HG02938 (cell line): ENCODE results near the gene KIF5B.
"Not testable (repeated sequence)": the region's sequence is repeated elsewhere in the genome, so short reads cannot be mapped to it uniquely, and the experiment has no call there.

Experiments used
- ATAC-seq: cut with Tn5 transposase; IDR thresholded peaks from one replicate; pipeline ENCODE4 v1.9.1; 2021; ENCODE audit warnings: mild to moderate bottlenecking, moderate library complexity; ENCODE audit not compliant: unreplicated experiment

Gene KIF5B

DNA sequence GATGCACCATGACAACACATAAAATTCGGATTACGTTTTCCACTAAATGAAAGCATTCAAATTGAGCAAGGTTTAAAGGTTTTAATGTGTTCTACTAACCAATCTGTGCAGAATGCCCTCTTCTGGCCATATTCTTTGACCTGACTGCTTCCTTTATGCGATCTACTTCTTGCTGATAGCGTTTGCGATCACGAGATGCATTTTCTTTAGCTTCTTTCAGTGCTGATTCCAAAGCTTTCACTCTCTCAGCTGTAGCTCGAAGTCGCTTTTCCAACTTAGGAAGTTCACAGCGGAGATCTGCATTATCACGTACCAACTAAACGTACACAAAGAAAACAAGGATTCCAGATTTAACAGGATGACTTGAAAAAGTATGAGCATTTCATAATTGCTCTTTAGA is 39.2 kb downstream of the KIF5B start:
- ATAC-seq = no peak

DNA sequence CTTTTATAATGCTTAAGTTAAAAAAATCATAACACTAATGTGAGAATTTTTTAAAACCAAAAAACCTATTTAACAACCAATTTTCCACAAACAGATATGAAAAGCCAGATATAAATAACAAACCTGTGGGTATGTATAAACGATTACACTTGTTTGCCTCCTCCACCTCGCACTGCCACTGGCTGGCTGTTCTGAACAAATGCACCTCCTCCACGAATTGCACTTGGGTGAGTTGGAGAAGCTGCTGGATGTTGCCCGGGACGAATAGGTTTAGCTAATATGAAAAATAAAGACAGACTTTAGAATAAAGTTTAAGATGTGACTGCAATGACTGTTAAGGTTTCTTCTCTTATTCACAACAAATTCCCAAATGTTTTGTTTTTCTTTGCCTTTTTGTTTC is 40.8 kb downstream of the KIF5B start:
- no peak for ATAC-seq

DNA sequence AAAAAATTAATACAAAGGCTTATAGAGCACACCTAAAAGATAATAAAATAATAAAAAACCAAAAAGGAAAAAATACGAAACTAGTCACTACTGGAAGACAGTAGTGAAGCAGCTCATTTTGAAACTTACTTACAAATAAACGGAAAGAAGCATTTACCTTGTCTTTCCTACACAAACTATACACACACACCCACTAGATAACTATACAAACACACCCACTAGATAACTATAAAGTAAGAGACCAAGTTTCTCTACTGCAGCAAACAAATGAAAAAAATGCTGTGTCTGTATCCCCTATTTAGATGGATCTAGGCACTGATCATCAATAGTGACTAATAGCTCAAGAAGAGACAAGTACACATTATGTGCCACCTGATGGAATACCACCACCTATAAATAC is 49.2 kb downstream of the KIF5B start:
- ATAC-seq = no peak

DNA sequence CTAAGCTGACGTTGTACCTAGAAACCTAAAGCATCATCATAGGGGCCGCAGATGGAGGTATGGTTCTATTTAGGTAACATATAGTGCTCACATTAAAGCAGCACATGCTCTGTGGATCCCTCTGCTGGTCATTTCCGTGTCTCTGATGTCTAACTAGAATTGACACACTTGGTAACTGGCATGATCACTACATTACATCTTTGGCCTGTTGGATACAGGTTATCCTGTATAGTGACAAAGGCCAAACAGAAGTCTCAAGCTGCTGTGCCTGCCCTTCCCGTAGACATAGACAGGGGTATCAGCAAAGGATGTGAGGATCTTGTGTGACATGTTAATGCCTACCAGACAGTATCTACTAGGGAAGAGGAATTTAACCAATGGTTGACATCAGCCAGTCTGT is 51.2 kb downstream of the KIF5B start:
- ATAC-seq = no peak

DNA sequence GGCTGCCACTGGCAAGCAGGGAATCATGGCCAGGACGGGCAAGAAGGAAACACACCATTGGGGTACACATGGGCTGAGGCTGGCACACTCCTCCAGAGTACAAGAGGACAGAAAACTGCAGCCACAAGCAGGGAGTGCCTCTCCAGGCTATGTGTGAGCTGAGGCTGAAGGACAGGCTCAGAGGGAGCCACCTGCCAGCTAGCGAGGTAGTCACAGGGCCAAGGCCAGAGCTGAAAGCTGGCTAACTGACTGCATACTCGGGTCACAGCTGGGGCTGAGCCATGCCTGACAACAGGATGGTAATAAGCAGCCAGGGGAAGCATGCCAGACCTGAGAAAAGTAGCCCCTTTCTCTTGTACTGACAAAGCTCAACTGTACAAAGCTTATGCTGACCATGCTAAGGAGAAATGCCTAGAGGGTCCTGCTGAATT is 52.0 kb downstream of the KIF5B start:
- no peak for ATAC-seq

DNA sequence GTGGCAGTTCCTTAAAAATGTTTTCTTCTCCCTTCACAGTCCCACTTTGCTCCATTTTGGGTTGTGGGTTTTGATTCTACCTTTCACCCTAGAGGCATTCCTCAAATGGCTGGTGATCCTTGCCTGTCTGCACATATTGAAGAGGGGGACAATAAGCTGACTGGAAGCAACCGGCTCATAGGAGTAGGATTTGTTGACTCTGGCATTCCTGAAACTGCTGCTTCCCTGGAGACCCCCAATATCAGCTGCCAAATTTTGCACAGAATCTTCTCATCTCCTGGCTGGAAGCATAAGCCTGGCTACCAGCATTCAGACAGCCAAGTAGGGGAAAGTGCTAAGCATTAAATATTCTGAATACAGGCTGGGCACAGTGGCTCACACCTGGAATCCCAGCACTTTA is 53.7 kb downstream of the KIF5B start:
- no peak for ATAC-seq

DNA sequence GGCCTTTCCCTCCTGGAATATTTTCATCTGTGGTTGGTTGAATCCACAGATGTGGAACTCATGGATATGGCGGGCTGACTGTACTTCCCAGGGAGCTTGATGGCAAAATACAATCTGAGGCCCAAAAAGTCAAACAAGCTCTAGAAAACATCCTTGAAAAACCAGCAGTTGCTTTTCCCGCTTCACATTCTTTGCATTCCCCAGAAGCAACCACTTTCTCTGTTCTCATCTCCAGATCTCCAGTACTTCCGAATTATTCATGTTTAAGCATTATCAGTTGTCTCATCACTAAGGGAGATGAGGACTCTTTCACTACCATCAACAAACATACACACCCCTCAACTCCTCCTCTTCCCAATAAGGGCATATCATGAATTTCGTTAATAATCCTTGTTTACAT is 55.3 kb downstream of the KIF5B start:
- no peak for ATAC-seq

DNA sequence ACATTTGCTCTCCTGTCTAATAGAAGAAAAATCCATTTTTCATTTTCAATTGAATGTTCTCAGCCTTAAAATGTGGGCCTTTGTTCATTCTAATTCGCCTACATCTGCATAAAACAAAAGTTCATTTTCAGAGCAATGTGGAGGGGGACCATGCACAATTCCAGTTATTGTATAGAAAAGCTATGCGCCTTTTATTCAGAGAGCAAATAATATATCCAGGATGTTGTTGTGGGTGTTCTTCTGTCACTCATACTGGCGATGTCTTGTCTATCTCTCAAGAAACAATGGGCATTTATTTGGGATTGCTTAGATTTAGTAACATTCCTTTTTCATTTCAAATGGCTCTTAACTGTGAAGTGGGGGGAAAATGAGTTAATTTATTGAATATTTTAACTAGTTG is 56.4 kb downstream of the KIF5B start:
- ATAC-seq = no peak

DNA sequence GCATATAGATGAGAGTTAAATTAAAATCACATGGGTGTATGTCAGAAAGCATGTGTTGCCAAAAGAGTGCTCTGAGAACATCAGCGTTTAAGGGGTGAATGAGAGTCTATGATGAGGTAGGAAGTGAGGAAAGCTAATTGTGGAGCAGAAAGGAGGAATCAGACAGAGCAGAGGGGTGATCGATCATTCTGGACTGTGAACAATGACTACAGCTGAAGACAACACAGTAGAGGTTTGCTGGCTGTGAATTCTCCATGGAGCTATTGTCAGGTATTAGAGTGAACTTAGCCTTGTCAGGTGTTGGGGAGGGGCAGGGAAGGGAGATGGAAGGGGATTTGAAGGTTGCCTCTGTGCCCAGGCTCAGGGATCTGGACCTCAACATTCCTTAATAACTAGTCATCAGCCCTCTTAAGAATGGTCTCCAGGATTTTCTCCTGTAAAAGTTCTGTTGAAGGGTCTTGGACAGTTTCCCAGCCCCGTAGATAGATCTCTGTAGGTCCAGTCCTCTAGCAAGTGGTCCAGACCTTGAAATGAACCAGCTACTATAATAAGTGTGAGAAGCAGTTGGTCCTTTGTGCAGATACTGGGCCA is 57.1 kb downstream of the KIF5B start:
- ATAC-seq = no peak

DNA sequence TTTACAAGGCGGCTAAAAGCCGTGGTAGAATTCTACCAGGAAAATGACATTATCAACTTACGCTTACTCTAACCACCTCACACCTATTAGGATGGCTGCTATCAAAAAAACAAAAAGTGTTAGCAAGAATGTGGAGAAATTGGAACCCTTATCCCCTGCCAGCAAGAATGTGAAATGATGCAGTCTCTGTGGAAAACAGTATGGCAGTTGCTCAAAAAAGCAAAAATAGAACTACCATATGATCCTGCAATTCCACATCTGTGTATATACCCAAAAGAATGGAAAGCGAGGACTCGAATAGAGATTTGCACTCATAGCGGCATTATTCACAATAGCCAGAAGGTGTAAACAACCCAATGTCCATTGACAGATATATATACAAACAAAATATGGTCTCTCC is 61.3 kb downstream of the KIF5B start:
- no peak for ATAC-seq

DNA sequence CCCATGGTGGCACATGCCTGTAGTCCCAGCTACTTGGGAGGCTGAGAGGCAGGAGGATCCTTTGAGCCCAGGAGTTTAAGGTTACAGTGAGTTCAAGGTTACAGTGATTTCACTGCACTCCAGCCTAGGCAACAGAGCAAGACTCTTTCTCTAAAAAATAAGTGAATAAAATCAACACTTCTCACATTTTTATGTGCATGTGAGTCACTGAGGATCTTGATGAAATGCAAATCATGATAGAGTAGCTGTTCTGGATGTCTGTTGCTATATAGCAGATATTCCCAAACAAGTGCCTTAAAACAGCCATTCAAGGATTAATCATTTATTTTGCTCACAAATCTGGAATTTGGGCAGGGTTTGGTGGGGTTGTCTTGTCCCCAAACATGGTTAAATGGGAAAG is 65.3 kb downstream of the KIF5B start:
- ATAC-seq = no peak

DNA sequence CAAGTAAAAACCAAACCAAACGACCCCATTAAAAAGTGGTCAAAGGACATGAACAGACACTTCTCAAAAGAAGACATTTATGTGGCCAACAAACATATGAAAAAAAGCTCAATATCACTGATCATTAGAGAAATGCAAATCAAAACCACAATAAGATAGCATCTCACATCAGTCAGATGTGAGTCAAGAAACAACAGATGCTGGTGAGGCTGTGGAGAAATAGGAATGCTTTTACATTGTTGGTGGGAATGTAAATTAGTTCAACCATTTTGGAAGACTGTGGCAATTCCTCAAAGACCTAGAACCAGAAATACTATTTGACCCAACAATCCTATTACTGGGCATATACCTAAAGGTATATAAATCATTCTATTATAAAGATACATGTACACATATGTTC is 68.4 kb downstream of the KIF5B start:
- ATAC-seq = not testable (repeated sequence)

DNA sequence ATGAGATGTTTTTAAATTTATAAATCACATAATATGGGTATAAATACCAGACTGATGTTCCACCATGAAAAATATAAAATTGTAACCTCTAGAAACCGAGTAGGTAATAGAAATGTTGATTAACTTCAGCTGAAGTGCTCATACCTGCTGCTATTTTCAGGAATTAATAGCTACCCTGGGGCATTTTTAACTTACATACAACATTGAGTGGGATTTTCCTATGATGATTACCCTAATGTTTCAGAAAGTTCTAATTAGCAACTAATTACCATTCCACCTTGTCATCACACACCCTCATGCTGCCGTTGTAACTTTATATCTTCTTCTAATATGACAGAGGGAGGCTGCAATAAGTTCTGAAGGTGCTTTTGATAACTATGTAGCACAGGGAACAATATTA is 74.1 kb downstream of the KIF5B start:
- ATAC-seq = no peak

DNA sequence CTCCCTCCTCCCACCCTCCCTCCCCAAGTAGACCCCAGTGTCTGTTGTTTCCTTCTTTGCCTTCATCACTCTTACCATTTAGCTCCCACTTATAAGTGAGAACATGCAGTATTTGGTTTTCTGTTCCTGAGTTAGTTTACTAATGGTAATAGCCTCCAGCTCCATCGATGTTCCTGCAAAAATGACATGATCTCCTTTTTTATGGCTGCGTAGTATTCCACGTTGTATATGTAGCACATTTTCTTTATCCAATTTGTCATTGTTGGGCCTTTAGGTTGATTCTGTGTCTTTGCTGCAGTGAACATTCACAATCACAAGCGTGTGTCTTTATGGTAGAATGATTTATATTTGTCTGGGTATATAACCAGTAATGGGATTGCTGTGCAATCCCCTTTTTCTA is 75.8 kb downstream of the KIF5B start:
- no peak for ATAC-seq

DNA sequence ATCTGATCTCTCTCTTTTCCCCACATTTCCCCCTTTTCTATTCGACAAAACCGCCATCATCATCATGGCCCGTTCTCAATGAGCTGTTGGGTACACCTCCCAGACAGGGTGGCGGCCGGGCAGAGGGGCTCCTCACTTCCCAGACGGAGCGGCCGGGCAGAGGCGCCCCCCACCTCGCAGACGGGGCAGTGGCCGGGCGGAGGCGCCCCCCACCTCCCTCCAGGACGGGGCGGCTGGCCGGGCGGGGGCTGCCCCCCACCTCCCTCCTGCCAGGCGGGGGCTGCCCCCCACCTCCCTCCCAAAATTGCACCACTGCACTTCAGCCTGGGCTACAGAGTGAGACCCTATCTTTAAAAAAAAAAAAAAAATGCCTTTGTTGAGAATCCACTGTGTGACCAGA is 77.2 kb downstream of the KIF5B start:
- ATAC-seq = not testable (repeated sequence)

DNA sequence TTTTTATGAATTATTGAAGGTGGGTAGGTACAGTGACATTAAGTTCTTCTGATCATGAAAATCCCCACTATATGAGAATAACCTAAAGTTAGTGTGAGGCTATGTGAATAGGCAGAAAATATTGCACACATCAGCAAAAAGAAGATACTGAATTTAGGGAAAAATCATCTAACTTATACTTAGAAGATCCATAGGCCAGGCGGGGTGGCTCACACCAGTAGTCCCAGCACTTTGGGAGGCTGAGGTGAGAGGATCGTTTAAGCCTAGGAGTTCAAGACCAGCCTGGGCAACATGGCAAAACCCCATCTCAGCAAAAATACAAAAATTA is 78.1 kb downstream of the KIF5B start:
- no peak for ATAC-seq

DNA sequence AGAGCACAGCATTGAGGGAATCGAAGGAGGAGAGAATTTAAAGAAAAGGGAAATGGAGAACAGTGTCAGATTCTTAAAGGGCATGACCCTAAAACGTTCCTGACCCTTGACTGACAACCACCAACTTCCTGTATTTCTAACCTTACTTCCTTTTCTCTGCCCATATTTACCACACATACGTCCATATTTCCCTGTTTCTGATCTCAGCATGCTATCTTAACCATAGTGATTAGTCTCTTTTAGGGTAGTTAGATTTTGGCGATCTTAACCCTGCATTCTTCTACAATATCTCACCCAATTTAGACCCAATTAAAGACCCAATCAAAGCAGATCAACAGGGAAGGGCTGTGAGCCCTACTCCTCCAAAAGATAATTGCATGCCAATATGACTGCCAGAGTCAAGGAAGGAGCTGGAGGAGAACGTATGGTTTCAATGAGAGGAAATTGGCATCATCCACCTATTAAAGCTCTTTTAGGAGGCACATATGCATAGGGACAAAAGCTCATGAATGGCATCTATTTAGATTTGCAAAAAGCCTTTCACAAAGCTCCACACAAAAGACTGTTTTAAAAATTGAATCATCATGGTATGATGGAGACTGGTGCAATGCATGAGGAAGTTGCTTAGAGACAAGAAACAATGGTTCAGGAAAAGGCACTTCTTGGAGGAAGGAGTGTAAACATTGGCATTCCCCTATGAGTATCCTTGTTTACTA is 78.6 kb downstream of the KIF5B start:
- no peak for ATAC-seq

DNA sequence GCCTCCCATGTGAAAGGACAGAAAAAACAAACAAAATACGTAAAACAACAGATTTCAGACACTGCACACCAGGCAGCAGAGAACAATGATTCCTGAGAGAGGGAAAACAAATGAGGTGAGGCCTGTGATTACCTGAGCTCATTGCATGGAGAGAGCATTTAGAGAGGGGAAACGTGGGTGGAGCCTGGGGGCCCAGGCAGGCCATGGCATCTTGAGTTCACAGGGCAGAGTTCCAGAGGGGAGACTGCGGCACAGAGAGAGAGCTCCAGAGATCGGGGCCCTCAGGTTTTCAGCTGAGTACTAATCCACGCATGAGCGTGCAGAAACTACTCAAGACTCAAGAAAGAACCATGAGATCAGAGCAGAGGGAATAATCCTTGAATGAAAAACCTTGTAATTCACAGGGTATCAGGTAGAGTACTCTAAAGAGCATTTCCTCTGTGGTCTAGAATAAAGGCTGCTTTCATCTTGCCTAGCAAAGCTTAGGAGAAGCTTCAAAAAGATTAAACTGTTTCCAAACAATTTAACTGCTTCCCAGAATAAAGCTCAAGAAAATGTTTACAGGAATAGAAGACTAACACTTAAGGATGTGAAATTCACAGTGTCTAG is 81.0 kb downstream of the KIF5B start:
- ATAC-seq = no peak

DNA sequence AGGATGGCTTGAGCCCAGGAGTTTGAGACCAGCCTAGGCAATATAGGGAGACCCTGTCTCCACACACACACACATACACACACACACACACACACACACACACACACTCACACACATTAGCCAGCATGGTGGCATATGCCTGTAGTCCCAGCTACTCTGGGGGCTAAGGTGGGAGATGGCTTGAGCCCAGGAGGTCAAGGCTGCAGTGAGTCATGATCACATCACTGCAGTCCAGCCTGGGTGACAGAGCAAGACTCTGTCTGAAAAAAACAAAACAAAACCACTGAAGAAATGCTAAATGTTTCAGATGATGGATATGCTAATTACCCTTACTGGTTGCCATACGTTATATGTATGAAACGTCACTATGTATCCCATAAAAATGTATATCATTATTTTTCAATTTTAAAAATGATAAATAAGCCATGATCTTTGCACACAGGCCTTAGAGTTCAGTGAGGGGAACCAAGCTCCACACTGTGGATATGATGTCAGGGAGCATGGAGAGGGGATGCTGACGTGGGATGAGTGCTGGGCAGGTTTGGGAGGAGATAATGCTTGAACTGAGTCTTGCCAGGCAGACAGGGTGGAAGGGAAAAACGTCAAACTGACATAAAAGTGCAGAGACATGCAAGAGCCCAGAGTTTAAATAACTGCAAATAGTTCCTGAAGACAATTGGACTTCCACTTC is 81.6 kb downstream of the KIF5B start:
- ATAC-seq = no peak

DNA sequence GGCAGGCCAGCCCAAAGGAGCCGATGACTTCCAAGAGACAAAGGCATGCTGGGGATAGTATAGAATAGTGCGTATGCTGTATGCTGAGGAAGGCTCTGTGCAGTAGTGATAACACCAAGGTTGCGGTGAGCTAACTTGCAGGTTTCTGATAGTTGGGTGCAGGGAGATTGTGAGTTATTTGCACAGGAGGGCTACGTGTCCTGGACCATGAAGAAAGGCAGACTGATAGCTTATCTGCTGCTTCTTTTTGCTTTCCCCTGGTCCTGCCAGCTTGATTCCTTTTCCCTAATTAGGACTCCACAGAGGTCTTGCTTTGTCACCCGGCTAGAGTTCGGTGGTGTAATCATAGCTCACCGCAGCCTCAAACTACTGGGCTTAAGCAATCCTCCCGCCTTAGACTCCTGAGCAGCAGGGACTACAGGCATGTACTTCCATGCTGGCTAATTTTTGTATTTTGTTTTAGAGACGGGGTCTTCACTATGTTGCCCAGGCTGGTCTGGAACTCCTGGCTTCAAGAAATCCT is 83.6 kb downstream of the KIF5B start:
- ATAC-seq = no peak

DNA sequence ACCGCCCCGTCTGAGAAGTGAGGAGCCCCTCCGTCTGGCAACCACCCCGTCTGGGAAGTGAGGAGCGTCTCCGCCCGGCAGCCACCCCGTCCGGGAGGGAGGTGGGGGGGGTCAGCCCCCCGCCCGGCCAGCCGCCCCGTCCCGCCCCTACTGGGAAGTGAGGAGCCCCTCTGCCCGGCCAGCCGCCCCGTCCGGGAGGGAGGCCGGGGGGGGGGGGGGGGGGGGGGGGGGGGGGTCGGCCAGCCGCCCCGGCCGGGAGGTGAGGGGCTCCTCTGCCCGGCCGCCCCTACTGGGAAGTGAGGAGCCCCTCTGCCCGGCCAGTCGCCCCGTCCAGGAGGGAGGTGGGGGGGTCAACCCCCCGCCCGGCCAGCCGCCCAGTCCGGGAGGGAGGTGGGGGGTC is 86.4 kb downstream of the KIF5B start:
- ATAC-seq = not testable (repeated sequence)

DNA sequence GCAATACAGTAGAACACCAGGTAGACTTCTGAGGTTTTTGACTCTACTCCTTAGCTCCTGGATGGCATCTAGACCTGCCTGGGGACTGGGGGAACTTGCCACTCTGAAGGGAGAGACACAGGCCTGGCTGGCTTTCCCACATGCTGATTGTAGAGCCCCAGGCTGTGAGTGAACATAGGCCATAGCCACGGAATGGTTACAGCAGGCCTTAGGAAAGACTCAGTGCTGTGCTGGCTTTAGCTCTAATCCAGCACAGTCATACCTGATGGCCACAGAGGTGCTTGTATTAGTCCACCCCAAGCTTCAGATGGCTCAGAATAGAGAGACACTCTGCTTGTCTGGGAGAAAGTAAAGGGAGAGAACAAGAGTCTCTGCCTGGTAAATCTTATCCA is 92.6 kb downstream of the KIF5B start:
- no peak for ATAC-seq
